ENCODE results near the gene PIGQ. TPM values are rescaled to one million over a fixed set of nuclear protein-coding genes. Genes with fewer than 3 reads are reported as not detected.

The PIGQ gene
- polyA plus RNA-seq, 1 of the 3 experiments (the other 2 are of a cell fraction): 38.7 TPM

DNA sequence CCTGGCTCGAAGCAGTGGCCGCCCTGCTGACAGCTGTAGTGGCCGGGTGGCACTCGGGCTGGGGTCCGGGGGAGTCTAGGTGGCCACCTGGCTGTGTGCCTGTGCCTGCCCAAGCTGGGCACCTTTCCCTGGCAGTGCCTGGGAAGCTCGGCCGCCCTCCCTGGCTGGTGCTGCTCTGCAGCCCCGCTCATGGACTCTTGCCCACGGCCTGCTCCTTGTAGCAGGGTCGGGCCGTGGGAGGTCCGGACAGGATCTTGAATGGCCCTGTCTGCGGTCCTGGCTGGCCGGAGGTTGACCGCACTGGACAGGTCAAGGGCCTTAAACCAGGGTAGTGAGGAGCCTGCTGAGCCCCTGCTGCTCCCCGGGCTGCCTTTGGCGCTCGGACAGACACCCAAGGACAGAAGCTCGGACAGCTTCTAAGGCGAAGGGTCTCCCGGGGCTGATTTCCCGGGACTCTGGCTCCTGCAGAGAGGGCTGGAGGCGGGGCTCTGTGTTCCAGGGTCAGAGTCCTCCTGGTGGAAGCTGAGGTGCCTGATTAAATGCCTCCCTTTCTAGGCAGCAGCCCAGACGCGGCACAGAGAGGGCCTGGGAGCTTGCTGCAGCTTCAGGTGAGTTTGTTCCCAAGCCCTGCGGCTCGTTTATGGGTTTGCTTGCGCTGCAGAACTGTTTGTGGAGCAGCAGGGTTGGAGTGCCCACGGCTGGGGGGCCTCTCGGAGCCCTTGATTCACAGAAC, 36.2 kb upstream of the PIGQ start (continued):
- TF ChIP-seq MXI1 (IDR thresholded peaks at IDR 0.05; ENCODE audit: low read depth, low read length) (no peak), USF1 (IDR thresholded peaks at IDR 0.05; ENCODE audit: borderline replicate concordance, low read depth) (no peak), SMC3 (IDR thresholded peaks at IDR 0.05; ENCODE audit: low read depth, low read length) (no peak), RAD21 (IDR thresholded peaks at IDR 0.05; ENCODE audit: low read length) (no peak)

DNA sequence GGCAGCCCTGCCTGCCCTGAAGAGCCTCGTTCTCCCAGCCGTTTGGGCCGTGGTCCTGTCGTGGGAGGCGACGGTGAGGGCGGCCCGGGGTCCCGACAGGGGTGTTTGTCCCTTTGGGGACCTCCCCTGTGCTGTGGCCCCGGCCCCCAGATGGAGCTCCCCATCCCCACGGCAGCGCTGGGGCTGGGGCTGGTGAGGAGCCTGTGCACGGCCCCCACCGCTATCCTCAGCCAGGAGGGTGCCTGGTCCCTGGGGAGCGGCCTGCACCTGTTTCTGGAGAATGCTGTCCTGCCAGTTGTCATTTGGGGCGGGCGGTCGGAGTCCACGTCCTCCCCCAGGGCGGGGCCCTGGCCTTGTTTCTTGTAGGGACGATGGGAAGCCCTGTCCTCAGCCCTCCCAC, 35.6 kb upstream of the PIGQ start:
- Histone ChIP-seq H3K9me3 (no peaks in the 10 kb centered on the region), H3K36me3 (replicated peaks in 1 of 2; ENCODE audit: control insufficient read depth in 1 of 2, insufficient read depth in 2 of 2, low read length in 1 of 2) (peaks cover 0 to 29% of the 10 kb centered on the region in 2 experiments), H3F3A (replicated peaks; ENCODE audit: insufficient read depth) (no peaks in the 10 kb centered on the region), H2AFZ (ENCODE audit: low read depth) (no peak overlapping the region), H3K9ac (no peak overlapping the region), H3K27ac (ENCODE audit: low read depth in 2 of 2, low read length in 1 of 2) (no peak overlapping the region), H3K4me3 (ENCODE audit: low read depth in 2 of 2, low read length in 1 of 2) (no peak overlapping the region), H3K4me2 (no peak overlapping the region), H3K27me3 (ENCODE audit: insufficient read depth) (no peaks in the 10 kb centered on the region), H3K4me1 (ENCODE audit: control insufficient read depth in 1 of 2, insufficient read depth in 2 of 2, low read depth in 1 of 2, low read length in 1 of 2) (peaks cover 0 to 4% of the 10 kb centered on the region in 2 experiments; a peak in 1 of 4 replicates), H3K79me2 (ENCODE audit: insufficient read depth) (peaks cover 97% of the 10 kb centered on the region), H4K20me1 (ENCODE audit: insufficient read depth) (peaks cover 69% of the 10 kb centered on the region), H3K9me2 (no peaks in the 10 kb centered on the region)
- TF ChIP-seq, protein P1, sequence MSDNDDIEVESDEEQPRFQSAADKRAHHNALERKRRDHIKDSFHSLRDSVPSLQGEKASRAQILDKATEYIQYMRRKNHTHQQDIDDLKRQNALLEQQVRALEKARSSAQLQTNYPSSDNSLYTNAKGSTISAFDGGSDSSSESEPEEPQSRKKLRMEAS (IDR thresholded peaks at IDR 0.05; ENCODE audit: low read depth): no peak
- TF ChIP-seq RXRA (IDR thresholded peaks at IDR 0.05; ENCODE audit: borderline replicate concordance, low read depth): no peak
- TF ChIP-seq, protein P2, sequence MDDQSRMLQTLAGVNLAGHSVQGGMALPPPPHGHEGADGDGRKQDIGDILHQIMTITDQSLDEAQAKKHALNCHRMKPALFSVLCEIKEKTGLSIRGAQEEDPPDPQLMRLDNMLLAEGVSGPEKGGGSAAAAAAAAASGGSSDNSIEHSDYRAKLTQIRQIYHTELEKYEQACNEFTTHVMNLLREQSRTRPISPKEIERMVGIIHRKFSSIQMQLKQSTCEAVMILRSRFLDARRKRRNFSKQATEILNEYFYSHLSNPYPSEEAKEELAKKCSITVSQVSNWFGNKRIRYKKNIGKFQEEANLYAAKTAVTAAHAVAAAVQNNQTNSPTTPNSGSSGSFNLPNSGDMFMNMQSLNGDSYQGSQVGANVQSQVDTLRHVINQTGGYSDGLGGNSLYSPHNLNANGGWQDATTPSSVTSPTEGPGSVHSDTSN (IDR thresholded peaks at IDR 0.05): no peak
- no peak for TF ChIP-seq POLR2AphosphoS5 (IDR thresholded peaks at IDR 0.05; ENCODE audit: low read depth, low read length)
- TF ChIP-seq JUND (IDR thresholded peaks at IDR 0.05): no peak
- no peak for TF ChIP-seq CHD2 (IDR thresholded peaks at IDR 0.05; ENCODE audit: low read length, partially characterized antibody)
- no peak for TF ChIP-seq SMC3 (IDR thresholded peaks at IDR 0.05; ENCODE audit: low read depth, low read length)
- POLR2A ChIA-PET: no interaction called here
- CTCF ChIA-PET: no interaction called here
- DNase-seq: no peak
- WGBS (ENCODE audit: low lambda C conversion rate): 87% methylated on average over 8 of the region's 21 CpGs

DNA sequence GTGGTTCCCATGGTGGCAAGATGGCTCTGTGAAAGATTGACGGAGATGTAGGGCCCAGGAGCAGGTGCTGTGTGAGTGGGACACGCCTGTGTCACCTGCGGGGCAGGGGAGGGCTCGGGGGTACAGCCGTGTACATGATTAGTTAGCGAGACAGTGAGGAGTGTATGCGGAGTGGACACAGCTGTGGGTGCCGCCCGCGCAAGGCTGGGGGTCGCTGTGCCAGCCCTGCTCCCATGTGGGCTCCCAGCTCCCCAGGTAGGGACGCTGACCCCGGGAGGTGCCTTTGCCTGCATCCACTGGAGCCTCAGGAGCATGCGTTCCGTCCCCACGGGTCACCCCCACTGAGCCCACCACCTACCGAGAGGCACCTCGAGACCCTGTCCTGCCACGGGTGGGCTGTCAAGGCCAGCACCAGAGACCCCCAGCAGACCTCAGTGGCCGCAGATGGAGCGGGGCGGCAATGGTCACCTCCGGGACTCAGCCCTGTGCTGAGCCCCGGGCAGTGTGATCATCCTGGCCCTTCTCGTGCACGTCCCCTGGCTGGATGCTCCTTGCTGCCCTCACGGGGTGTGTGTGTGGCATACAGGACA, 34.8 kb upstream of the PIGQ start:
- Histone ChIP-seq H4K20me1 (ENCODE audit: insufficient read depth) (peaks cover 64% of the 10 kb centered on the region), H3K79me2 (ENCODE audit: insufficient read depth) (peaks cover 97% of the 10 kb centered on the region), H3F3A (replicated peaks; ENCODE audit: insufficient read depth) (no peaks in the 10 kb centered on the region), H3K9me2 (no peaks in the 10 kb centered on the region), H3K4me2 (no peak overlapping the region), H3K4me3 (ENCODE audit: low read depth in 2 of 2, low read length in 1 of 2) (no peak overlapping the region), H3K9ac (no peak overlapping the region), H3K27me3 (ENCODE audit: insufficient read depth) (no peaks in the 10 kb centered on the region), H3K9me3 (no peaks in the 10 kb centered on the region), H2AFZ (ENCODE audit: low read depth) (no peak overlapping the region), H3K36me3 (replicated peaks in 1 of 2; ENCODE audit: control insufficient read depth in 1 of 2, insufficient read depth in 2 of 2, low read length in 1 of 2) (peaks cover 0 to 26% of the 10 kb centered on the region in 2 experiments), H3K27ac (ENCODE audit: low read depth in 2 of 2, low read length in 1 of 2) (no peak overlapping the region; a peak in 1 of 4 replicates), H3K4me1 (ENCODE audit: control insufficient read depth in 1 of 2, insufficient read depth in 2 of 2, low read depth in 1 of 2, low read length in 1 of 2) (no peaks in the 10 kb centered on the region; a peak in 1 of 4 replicates)
- no peak for DNase-seq
- POLR2A ChIA-PET: no interaction called here
- WGBS (ENCODE audit: low lambda C conversion rate): 96% methylated on average over 14 of the region's 27 CpGs
- CTCF ChIA-PET: no interaction called here
- no peak for TF ChIP-seq TAF1 (IDR thresholded peaks at IDR 0.05; ENCODE audit: borderline replicate concordance, low read depth, low read length)
- no peak for TF ChIP-seq EP300 (IDR thresholded peaks at IDR 0.05; ENCODE audit: borderline replicate concordance in 1 of 2, low read depth in 1 of 2, low read length in 1 of 2)
- TF ChIP-seq, protein P3, sequence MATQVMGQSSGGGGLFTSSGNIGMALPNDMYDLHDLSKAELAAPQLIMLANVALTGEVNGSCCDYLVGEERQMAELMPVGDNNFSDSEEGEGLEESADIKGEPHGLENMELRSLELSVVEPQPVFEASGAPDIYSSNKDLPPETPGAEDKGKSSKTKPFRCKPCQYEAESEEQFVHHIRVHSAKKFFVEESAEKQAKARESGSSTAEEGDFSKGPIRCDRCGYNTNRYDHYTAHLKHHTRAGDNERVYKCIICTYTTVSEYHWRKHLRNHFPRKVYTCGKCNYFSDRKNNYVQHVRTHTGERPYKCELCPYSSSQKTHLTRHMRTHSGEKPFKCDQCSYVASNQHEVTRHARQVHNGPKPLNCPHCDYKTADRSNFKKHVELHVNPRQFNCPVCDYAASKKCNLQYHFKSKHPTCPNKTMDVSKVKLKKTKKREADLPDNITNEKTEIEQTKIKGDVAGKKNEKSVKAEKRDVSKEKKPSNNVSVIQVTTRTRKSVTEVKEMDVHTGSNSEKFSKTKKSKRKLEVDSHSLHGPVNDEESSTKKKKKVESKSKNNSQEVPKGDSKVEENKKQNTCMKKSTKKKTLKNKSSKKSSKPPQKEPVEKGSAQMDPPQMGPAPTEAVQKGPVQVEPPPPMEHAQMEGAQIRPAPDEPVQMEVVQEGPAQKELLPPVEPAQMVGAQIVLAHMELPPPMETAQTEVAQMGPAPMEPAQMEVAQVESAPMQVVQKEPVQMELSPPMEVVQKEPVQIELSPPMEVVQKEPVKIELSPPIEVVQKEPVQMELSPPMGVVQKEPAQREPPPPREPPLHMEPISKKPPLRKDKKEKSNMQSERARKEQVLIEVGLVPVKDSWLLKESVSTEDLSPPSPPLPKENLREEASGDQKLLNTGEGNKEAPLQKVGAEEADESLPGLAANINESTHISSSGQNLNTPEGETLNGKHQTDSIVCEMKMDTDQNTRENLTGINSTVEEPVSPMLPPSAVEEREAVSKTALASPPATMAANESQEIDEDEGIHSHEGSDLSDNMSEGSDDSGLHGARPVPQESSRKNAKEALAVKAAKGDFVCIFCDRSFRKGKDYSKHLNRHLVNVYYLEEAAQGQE (IDR thresholded peaks at IDR 0.05; ENCODE audit: low read depth, low read length): no peak
- TF ChIP-seq TCF12 (IDR thresholded peaks at IDR 0.05): no peak
- TF ChIP-seq, protein P2 (IDR thresholded peaks at IDR 0.05): no peak
- TF ChIP-seq SMC3 (IDR thresholded peaks at IDR 0.05; ENCODE audit: low read depth, low read length): no peak
- no peak for TF ChIP-seq USF2 (IDR thresholded peaks at IDR 0.05; ENCODE audit: borderline replicate concordance, low read depth, low read length)
- TF ChIP-seq RXRA (IDR thresholded peaks at IDR 0.05; ENCODE audit: borderline replicate concordance, low read depth): no peak
- no peak for TF ChIP-seq YY1 (IDR thresholded peaks at IDR 0.05; ENCODE audit: low read depth)
